Non-pigmented ciliary epithelial cell (primary cell): ENCODE data around the gene TMEM125.
A peak's percentile ranks its signal among the peaks of the same experiment; 100 is the strongest.

Source experiments
- DNase-seq: peaks from one replicate; pipeline ENCODE4 v3.0.0-alpha.2; 2010; ENCODE audit warnings: low read depth

Gene TMEM125

GRCh38 chr1:43269627-43270375 is at the start of gene TMEM125:
TMEM125 (plus strand) TSS chr1:43269983; CDS start chr1:43272723, 2,740 bp downstream.
- no peak for DNase-seq

- DNase-seq = no peak
Measured at GRCh38 chr1:43220905-43221778, 48.6 kb upstream of the TMEM125 start.

GRCh38 chr1:43221797-43222196 is 48.0 kb upstream of the TMEM125 start:
- DNase-seq = no peak

GRCh38 chr1:43222879-43223278 is 46.9 kb upstream of the TMEM125 start:
- DNase-seq = no peak

GRCh38 chr1:43225168-43225567 is 44.6 kb upstream of the TMEM125 start:
- DNase-seq = no peak

- DNase-seq = no peak
Measured at GRCh38 chr1:43227143-43227764, 42.5 kb upstream of the TMEM125 start.

- no peak for DNase-seq
Measured at GRCh38 chr1:43229826-43230780, 39.7 kb upstream of the TMEM125 start.

GRCh38 chr1:43232074-43232473 is 37.7 kb upstream of the TMEM125 start:
- peak; percentile 50 for DNase-seq

GRCh38 chr1:43232482-43232881 is 37.3 kb upstream of the TMEM125 start:
- no peak for DNase-seq

GRCh38 chr1:43233631-43234030 is 36.2 kb upstream of the TMEM125 start:
- no peak for DNase-seq

- DNase-seq = no peak
Measured at GRCh38 chr1:43234267-43234666, 35.5 kb upstream of the TMEM125 start.

- DNase-seq = no peak
Measured at GRCh38 chr1:43235040-43235439, 34.7 kb upstream of the TMEM125 start.

GRCh38 chr1:43235451-43236121 is 34.2 kb upstream of the TMEM125 start:
- no peak for DNase-seq

GRCh38 chr1:43237121-43237520 is 32.7 kb upstream of the TMEM125 start:
- no peak for DNase-seq

GRCh38 chr1:43238085-43238484 is 31.7 kb upstream of the TMEM125 start:
- DNase-seq = no peak

- no peak for DNase-seq
Measured at GRCh38 chr1:43238991-43239469, 30.8 kb upstream of the TMEM125 start.

GRCh38 chr1:43239484-43239883 is 30.3 kb upstream of the TMEM125 start:
- DNase-seq = no peak

- DNase-seq = no peak
Measured at GRCh38 chr1:43241413-43241836, 28.4 kb upstream of the TMEM125 start.

- no peak for DNase-seq
Measured at GRCh38 chr1:43243299-43243698, 26.5 kb upstream of the TMEM125 start.

- no peak for DNase-seq
Measured at GRCh38 chr1:43246466-43247213, 23.1 kb upstream of the TMEM125 start.
